GM12892 (cell line): ENCODE measurements around the gene PFKL.

Experiments used
- POLR2A ChIP-seq: IDR thresholded peaks from 2 replicates; pipeline ENCODE4 v1.6.1; 2011; ENCODE audit warnings: low read depth, low read length, control low read depth
- POLR2AphosphoS5 ChIP-seq: IDR thresholded peaks from 2 replicates; pipeline ENCODE4 v1.6.1; 2011; ENCODE audit warnings: low read depth, low read length, control low read depth
- TAF1 ChIP-seq: IDR thresholded peaks from 2 replicates; pipeline ENCODE4 v1.6.1; 2011; ENCODE audit warnings: low read depth, mild to moderate bottlenecking, control low read depth, low read length, borderline replicate concordance

GRCh38 chr21:44316277-44316900 is 16.5 kb downstream of the PFKL start:
- TF ChIP-seq POLR2A, result no peak
- TF ChIP-seq TAF1, result no peak
- TF ChIP-seq POLR2AphosphoS5, result peak; percentile 47; the same call in 1 of the 2 replicates
